Stimulated activated CD4-positive, alpha-beta T cell treated with anti-CD3 and anti-CD28 coated beads, Interleukin-2, amount 100 ng/mL, for 24 hours (primary cell): ENCODE data around the gene CSNK1A1.
"Not testable (repeated sequence)": the region's sequence is repeated elsewhere in the genome, so short reads cannot be mapped to it uniquely, and the experiment has no call there.

ENCODE experiments used
- DNase-seq, 2 donors: peaks; one replicate each; pipeline ENCODE4 v3.0.0-alpha.2; 2020

CSNK1A1 gene

GRCh38 chr5:149453618-149454415, 97.4 kb downstream of the CSNK1A1 start:
- DNase-seq, result no peak

GRCh38 chr5:149452665-149453617, 98.3 kb downstream of the CSNK1A1 start:
- DNase-seq, result no peak

- DNase-seq, result no peak
Observed at GRCh38 chr5:149452007-149452664, 99.1 kb downstream of the CSNK1A1 start.

DNA sequence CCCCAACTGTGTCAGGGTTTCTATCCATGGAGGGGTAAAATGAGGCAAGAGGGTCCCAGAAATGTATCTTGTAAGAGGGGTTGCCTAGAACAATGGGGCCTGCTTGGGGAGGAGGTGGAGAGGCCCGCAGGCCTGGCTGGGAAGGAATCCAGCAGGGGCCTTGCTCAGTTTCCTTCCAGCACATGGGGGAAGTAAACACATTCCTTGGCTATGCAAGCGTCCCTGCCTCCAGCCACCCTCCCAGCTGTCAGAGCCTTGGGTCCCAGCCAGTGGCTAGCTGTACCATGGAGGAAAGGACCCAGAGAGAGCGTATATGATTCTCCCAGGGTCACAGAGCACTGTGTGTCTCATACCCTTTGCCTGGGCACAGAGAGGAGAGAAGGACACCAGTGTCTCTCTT, 101.0 kb downstream of the CSNK1A1 start:
- no peak for DNase-seq

- no peak for DNase-seq
Observed at GRCh38 chr5:149448831-149449714, 102.2 kb downstream of the CSNK1A1 start.

- DNase-seq, result no peak
Observed at GRCh38 chr5:149448431-149448830, 102.8 kb downstream of the CSNK1A1 start.

DNA sequence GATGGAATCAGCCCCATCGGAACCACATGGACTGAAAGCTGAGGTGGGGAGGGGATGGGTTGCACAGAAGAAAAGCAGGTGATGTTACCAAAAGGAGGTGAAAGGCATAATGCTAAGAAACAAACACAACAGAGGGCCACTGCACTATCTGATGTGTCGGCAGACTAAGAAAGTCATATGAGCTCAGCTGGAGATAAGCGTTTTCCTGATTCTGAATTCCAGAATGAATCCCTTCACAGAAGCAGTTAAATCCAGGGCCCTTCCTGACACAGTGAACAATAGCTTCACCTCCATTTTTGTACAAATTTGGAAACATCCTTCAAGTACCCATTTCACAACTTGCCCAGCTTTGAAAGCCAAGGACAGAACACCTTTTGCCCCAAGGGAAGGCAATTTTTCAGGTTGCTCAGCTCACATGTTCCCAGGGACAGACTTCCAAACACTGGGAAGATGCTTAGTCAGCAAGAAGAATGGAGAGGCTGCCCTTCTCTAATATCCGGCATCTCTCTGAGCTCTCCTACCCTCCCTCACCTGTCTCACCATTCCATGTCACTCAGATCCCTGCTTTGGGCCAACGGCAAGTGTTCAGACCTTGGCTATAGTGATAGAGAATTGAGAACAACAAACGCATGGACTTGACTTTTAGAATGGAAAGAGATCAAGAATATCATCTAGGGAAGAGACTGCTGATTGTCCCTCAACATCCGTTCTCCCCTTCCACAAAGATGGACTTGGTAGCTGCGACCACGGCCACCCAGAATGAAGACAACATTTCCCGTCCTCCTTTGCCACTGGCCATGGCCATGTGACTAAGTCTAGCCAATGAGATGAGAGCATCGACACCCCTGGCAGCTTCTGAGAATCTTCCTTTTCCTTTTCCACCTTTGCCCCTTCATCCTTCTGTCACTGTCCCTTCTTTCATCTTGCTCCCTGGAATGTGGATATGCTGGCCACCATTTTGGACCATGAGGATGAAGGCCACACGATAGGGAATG, 103.6 kb downstream of the CSNK1A1 start:
- DNase-seq, result no peak

GRCh38 chr5:149446794-149447193, 104.4 kb downstream of the CSNK1A1 start:
- DNase-seq, result not testable (repeated sequence)

DNA sequence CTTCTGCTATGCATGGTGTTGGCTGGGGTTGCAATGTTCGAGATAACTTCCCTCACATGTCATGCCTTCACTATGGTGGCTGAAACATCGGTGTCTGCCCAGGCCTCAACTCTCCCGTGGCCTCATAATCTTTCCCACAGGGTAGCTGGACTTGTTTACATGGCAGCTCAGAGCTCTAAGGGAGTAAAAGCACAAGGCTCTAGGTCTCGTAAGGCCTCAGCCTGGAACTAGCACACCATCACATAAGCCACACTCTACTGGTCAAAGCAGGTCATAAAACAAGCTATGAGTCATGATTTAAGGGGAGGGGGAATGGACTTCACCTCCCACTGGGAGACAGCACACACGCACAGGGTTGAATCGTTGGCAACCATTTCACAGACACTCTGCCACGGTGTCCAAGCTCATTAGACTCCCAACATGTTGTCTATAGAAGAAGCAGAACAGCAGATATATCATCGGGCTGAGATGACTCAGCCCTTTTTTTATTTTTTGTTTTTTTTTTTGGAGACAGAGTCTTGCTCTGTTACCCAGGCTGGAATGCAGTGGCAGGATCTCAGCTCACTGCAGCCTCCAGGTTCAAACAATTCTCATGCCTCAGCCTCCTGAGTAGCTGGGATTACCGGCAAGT, 105.4 kb downstream of the CSNK1A1 start:
- DNase-seq, result no peak

- DNase-seq, result no peak
Observed at GRCh38 chr5:149445343-149445738, 105.9 kb downstream of the CSNK1A1 start.

DNA sequence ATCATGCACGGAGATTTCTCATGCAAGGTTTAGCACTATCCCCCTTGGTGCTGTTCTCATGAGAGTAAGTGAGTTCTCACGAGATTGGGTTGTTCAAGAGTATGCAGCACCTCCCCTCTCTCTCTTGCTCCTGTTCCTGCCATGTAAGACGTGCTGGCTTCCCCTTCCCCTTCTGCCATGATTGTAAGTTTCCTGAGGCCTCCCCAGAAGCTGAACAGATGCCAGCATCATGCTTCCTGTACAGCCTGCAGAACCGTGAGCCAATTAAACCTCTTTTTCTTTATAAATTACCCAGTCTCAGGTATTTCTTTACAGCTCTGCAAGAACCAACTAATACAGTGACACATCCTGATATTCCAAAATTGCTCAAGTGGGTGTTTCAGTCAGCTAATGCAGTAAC, 106.8 kb downstream of the CSNK1A1 start:
- not testable (repeated sequence) for DNase-seq

- no peak for DNase-seq
Observed at GRCh38 chr5:149443210-149443609, 108.0 kb downstream of the CSNK1A1 start.

DNA sequence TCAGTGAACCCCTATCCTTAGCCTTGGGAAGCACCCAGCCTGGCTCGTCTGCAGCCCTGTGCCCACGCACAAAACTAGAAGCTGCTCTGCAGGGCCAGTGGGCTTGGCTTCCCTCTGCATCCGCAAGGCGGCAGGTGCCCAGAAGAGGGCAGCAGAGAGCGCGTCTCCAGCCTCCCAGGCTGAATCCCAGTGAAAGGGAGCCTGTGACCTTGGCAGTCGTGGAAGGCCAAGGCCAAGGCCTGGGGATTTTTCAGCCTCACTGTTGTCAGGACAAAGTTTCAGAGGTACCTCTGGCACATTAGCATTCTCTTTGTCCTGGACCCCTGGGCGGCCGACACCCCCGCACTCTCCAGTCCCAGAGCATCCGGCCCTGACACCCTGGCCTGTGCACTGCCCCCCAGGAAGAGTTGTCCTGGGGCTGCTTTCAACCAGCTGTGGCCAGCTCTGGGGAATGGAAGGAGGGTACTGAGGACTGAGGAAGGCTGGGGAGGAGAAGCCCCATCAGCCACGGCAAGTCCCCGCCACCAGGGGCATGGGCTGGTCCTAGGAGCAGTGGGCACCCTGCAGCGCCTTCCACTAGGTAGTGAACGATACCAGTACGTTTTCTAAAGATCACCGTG, 108.6 kb downstream of the CSNK1A1 start:
- DNase-seq, result peak; percentile 81 to 87
